Right ventricle myocardium superior (tissue), 1 donor: ENCODE results near the gene PCBP3. TPM values are rescaled to one million over a fixed set of nuclear protein-coding genes. Genes with fewer than 3 reads are reported as not detected.
"Not testable (repeated sequence)": the region's sequence is repeated elsewhere in the genome, so short reads cannot be mapped to it uniquely, and the experiment has no call there.

Source experiments
- ATAC-seq: fragments of 200-7000 bp; cut with Tn5 transposase; one replicate; pipeline ENCODE4 v1.9.1; 2020; ENCODE audit warnings: mild to moderate bottlenecking; ENCODE audit not compliant: poor library complexity
- DNase-seq: peaks from one replicate; pipeline ENCODE4 v3.0.0-alpha.2; 2020
- intact Hi-C: fragments of 100-400 bp; cut with DNase I; formaldehyde crosslinking; loops from one replicate; pipeline ENCODE4 v1.11.2; 2022
- total RNA-seq: library from RNA; stranded (reverse); fragmentation: NEBNext Ultra II Directional; extraction: Animal tissue kit (Norgen Biotek cat#: 25700); gene quantifications from one replicate; pipeline ENCODE4 v1.2.1, GENCODE V29; 2021
- donor health status: DM: no; HTN: yes; CAD: no; lungs with severe emphysema.

PCBP3 gene
- total RNA-seq, 1 donor from 2014 or later, result 2.0 TPM

- intact Hi-C loops, result no loop called here
- ATAC-seq (peak; percentile 10), DNase-seq (peak; percentile 76)
Observed at GRCh38 chr21:45975020-45975666, 331.6 kb downstream of the PCBP3 start.

- DNase-seq, intact Hi-C loops, ATAC-seq: not testable (repeated sequence)
Observed at GRCh38 chr21:45975667-45976409, 332.3 kb downstream of the PCBP3 start.

DNA sequence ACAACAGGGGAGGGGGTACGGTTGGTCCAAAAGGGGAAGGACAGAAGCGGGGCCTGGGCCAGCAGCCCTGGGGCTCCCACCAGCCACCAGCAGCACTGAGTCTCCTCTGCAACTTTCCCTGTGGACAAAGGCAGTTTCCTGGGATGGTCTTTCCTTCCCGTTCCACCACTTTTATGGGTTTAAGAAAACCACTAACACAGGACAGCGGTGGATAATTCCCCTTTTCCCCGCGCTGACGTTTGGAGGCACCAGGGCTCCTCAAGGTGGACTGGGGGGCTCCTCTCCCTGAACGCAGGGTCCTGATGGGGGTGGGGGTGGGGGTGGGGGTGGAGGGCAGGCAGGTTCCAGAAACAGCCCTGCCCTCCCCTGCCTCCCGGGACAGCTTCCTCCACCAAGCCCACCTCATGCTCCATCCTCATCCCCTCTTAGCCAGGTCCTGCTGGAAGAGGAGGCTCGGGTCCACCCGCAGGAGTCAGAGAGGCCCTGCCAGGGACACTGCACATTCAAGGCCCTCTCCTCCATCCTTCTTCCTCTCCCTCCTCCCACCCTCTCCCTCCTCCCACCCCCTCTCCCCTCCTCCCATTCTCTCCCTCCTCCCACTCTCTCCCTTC, 333.3 kb downstream of the PCBP3 start:
- ATAC-seq (no peak), DNase-seq (peak; percentile 33)
- intact Hi-C loops, result no loop called here

GRCh38 chr21:45977396-45977795, 333.9 kb downstream of the PCBP3 start:
- intact Hi-C loops, result no loop called here
- ATAC-seq, result no peak
- DNase-seq, result peak; percentile 67

- DNase-seq, result peak; percentile 45
- intact Hi-C loops, result no loop called here
- no peak for ATAC-seq
Observed at GRCh38 chr21:45979141-45979631, 335.7 kb downstream of the PCBP3 start.

DNA sequence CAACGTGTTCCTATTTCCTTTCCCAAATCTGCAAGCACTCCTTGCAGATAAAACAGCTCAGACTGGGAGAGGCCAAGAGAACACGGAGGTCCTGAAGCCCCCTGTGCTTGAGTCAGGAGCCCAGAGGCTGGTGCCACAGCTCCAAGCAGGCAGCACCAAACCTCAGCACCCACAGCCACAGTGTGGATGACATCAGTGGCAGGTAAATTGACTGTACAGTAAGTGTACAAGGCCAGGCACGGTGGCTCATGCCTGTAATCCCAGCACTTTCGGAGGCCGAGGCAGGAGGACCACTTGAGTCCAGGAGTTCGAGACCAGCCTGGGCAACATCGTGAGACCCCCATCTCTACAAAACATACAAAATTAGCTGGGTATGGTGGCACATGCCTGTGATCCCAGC, 336.1 kb downstream of the PCBP3 start:
- peak; percentile 30 for DNase-seq
- no peak for ATAC-seq
- intact Hi-C loops, result loop anchor here (10.0 kb wide), 1 partner anchor 75 kb away; no protein-coding TSS in a partner anchor

- ATAC-seq, result no peak
- DNase-seq, result no peak
Observed at GRCh38 chr21:45980271-45980670, 336.7 kb downstream of the PCBP3 start.

DNA sequence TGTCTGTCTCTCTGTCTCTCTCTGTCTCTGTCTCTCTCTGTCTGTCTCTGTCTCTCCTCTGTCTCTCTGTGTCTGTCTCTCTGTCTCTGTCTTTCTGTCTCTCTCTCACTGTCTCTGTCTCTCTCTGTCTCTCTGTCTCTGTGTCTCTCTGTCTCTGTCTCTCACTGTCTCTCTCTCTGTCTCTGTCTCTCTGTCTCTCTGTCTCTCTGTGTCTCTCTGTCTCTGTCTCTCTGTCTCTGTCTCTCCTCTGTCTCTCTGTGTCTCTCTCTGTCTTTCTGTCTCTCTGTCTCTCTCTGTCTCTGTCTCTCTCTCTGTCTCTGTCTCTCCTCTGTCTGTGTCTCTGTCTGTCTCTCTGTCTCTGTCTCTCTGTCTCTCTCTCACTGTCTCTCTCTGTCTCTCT, 337.2 kb downstream of the PCBP3 start:
- intact Hi-C loops, result loop anchor here (10.0 kb wide), 1 partner anchor 74 kb away; no protein-coding TSS in a partner anchor
- ATAC-seq, result no peak

More at GRCh38 chr21:45980271-45980670, 336.7 kb downstream of the PCBP3 start:
- intact Hi-C loops, result loop anchor here (10.0 kb wide), 1 partner anchor 75 kb away; no protein-coding TSS in a partner anchor

GRCh38 chr21:45981151-45982091, 337.9 kb downstream of the PCBP3 start, which contains the start of gene COL6A1:
Gene COL6A1, plus strand, starts transcription at chr21:45981770. Its CDS starts 81 bp downstream, at chr21:45981851.
- peak; percentile 90 for DNase-seq
- intact Hi-C loops, result loop anchor here (10.0 kb wide), 1 partner anchor 73 kb away; no protein-coding TSS in a partner anchor
- peak; percentile 77 for ATAC-seq

More for the DNA sequence above, 337.2 kb downstream of the PCBP3 start:
- DNase-seq, result no peak

- intact Hi-C loops, result loop anchor here (10.0 kb wide), 1 partner anchor 73 kb away; no protein-coding TSS in a partner anchor
- DNase-seq, result peak; percentile 42
- ATAC-seq, result peak; percentile 37
Observed at GRCh38 chr21:45982092-45982757, 338.7 kb downstream of the PCBP3 start.

- peak; percentile 44 for DNase-seq
- peak; percentile 1 for ATAC-seq
- intact Hi-C loops, result loop anchor here (10.0 kb wide), 1 partner anchor 72 kb away; no protein-coding TSS in a partner anchor
Observed at GRCh38 chr21:45982758-45983648, 339.5 kb downstream of the PCBP3 start.

DNA sequence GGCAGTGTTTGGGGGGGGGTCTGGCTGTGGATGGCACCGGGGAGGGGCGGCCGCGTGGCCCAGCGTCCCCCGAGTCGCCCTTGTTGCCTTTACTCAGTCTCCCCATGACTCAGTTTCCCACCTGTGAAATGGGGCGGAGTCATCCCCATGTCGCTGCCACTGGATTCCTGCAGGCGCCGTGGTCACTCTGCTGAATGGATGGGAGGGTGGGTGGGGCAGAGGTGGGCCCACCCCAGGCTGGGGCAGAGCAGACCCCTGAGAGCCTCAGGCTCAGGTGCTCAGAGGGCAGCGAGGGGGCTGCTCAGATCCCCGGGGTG, 340.1 kb downstream of the PCBP3 start:
- intact Hi-C loops, result loop anchor here (10.0 kb wide), 1 partner anchor 71 kb away; no protein-coding TSS in a partner anchor
- DNase-seq (no peak), ATAC-seq (no peak)

GRCh38 chr21:45983981-45984551, 340.5 kb downstream of the PCBP3 start:
- intact Hi-C loops, result loop anchor here (10.0 kb wide), 1 partner anchor 71 kb away; no protein-coding TSS in a partner anchor
- peak; percentile 79 for DNase-seq
- ATAC-seq, result peak; percentile 14

DNA sequence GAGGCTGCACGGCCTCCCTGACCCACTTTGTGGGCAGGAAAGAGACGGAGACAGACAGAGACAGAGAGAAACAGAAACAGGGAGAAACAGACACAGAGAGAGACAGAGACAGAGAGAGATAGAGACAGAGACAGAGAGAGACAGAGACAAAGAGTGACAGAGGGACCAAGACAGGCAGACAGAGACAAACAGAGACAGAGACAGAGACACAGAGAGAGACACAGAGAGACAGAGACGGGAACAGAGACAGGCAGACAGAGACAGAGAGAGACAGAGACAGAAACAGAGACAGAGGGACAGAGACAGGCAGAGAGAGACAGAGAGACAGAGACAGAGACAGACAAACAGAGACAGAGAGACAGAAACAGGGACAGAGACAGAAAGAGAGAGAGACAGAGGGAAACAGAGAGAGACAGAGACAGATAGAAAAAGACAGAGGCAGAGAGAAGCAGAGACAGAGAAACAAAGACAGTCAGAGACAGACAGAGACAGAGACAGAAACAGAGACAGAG, 341.1 kb downstream of the PCBP3 start:
- DNase-seq (no peak), ATAC-seq (no peak)
- intact Hi-C loops, result loop anchor here (10.0 kb wide), 1 partner anchor 70 kb away; no protein-coding TSS in a partner anchor

GRCh38 chr21:45985471-45986315, 342.2 kb downstream of the PCBP3 start:
- intact Hi-C loops, result loop anchor here (10.0 kb wide), 1 partner anchor 69 kb away; no protein-coding TSS in a partner anchor
- DNase-seq, result peak; percentile 42
- ATAC-seq, result no peak
